NCI-H2171 treated with DMSO at 0.1 percent for 48 hours (cell line): ENCODE measurements around the gene PYGO1.
A peak's percentile ranks its signal among the peaks of the same experiment; 100 is the strongest.
"Not testable (repeated sequence)": the region's sequence is repeated elsewhere in the genome, so short reads cannot be mapped to it uniquely, and the experiment has no call there.

Experiments
- DNase-seq: peaks from one replicate; lab custom pipeline; 2025; lab: John Stamatoyannopoulos, UW

The PYGO1 gene

GRCh38 chr15:55507567-55507966, 80.6 kb downstream of the PYGO1 start:
- DNase-seq = no peak

DNA sequence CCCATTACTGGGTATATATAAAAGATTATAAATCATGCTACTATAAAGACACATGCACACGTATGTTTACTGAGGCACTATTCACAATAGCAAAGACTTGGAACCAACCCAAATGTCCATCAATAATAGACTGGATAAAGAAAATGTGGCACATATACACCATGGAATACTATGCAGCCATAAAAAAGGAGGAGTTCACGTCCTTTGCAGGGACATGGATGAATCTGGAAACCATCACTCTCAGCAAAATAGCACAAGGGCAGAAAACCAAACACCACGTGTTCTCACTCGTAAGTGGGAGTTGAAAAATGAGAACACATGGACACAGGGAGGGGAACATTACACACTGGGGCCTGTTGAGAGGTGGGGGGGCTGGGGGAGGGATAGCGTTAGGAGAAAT, 82.7 kb downstream of the PYGO1 start:
- DNase-seq = not testable (repeated sequence)

GRCh38 chr15:55499151-55499550, 89.0 kb downstream of the PYGO1 start:
- DNase-seq = no peak

GRCh38 chr15:55498109-55498938, 89.8 kb downstream of the PYGO1 start:
- peak; percentile 84 for DNase-seq

DNA sequence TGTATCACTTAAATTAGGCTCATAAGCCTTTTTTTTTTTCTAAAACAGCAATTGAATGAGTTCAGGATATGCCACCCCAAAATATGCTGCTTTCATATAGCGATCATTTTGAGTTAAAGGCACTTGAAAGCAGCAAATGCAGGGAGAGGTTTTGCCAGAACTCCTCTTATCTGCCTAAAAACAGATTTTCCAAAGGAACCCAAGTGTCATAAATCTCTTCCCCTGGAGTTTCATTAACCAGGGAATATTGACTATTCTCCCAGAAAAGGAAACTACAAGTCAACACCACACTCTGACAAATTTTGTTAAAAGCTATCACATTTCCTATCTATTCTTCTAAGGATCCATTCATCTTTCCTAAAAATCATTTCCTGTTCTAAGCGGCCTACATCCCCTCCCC, 91.4 kb downstream of the PYGO1 start:
- no peak for DNase-seq

DNA sequence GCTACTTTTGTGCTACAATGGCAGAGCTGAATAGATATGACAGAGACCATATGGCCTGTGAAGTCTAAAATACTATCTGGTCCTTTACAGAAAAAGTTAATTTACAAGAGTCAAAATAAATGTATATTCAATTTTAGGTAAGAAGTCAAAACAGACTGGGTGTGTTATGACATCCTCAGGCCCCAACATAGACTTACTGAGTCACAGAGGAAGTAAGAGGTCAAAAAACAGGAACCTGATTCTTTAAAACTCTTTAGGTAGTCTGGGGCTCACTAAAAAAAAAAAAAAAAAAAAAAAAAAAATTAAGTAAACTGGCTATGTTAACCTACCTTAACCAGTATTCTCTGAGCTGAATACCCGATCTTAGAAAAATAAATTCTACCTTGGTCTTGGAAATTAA, 93.2 kb downstream of the PYGO1 start:
- DNase-seq = no peak

DNA sequence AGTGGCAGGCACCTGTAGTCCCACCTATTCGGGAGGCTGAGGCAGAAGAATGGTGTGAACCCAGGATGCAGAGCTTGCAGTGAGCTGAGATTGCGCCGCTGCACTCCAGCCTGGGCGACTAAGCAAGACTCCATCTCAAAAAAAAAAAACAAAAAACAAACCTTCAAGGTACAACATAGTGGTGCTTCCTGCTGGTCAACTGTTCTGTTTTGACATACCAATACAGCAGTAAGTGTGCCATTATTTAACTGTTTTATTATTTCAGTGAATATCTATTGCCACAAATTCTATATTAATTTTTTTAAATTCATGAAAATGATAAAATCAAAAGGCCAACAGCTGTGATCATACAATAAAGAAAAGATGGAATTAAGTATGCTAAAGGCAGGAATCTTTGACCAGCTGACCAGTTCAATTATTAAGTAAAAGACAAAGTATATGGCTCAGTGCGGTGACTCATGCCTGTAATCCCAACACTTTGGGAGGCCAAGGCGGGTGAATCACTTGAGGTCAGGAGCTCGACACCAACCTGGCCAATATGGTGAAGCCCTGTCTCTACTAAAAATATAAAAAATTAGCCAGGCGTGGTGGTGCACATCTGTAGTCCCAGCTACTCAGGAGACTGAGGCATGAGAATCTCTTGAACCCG, 99.1 kb downstream of the PYGO1 start:
- not testable (repeated sequence) for DNase-seq
